ENCODE measurements around the gene CCL4. TPM values are rescaled to one million over a fixed set of nuclear protein-coding genes. Genes with fewer than 3 reads are reported as not detected.

CCL4 gene
- total RNA-seq, 2 donors from 2014 or later, result 26.1 to 73.9 TPM

- Mint-ChIP-seq H3K9me3 (no peaks in the 10 kb centered on the region), H3K27ac (no peak overlapping the region), H3K4me3 (no peak overlapping the region), H3K4me1 (no peaks in the 10 kb centered on the region), H3K36me3 (ENCODE audit: low read depth) (no peaks in the 10 kb centered on the region), H3K27me3 (peaks cover 49% of the 10 kb centered on the region)
- no peak for ATAC-seq (replicated peaks)
These were observed 28.8 kb downstream of the CCL4 start for GRCh38 chr17:36132421-36132831.

- no peak for ATAC-seq (replicated peaks)
- Mint-ChIP-seq H3K4me1 (no peaks in the 10 kb centered on the region), H3K4me3 (no peak overlapping the region), H3K27me3 (peaks cover 45% of the 10 kb centered on the region), H3K36me3 (ENCODE audit: low read depth) (no peaks in the 10 kb centered on the region), H3K9me3 (no peaks in the 10 kb centered on the region), H3K27ac (no peak overlapping the region)
These were observed 30.1 kb downstream of the CCL4 start for GRCh38 chr17:36133602-36134236.

- Mint-ChIP-seq H3K27ac (no peak overlapping the region), H3K27me3 (peaks cover 29% of the 10 kb centered on the region), H3K36me3 (ENCODE audit: low read depth) (no peaks in the 10 kb centered on the region), H3K4me1 (no peaks in the 10 kb centered on the region), H3K4me3 (no peak overlapping the region), H3K9me3 (no peaks in the 10 kb centered on the region)
- ATAC-seq (replicated peaks), result no peak
These were observed 31.8 kb downstream of the CCL4 start for GRCh38 chr17:36135465-36135864.

GRCh38 chr17:36136036-36136435, 32.4 kb downstream of the CCL4 start:
- H3K9me3 Mint-ChIP-seq, result no peaks in the 10 kb centered on the region
- ATAC-seq (replicated peaks), result no peak
- peaks cover 29% of the 10 kb centered on the region for H3K27me3 Mint-ChIP-seq
- H3K4me1 Mint-ChIP-seq, result no peaks in the 10 kb centered on the region
- no peak overlapping the region for H3K27ac Mint-ChIP-seq
- H3K4me3 Mint-ChIP-seq, result no peak overlapping the region
- no peaks in the 10 kb centered on the region for H3K36me3 Mint-ChIP-seq (ENCODE audit: low read depth)

- no peaks in the 10 kb centered on the region for H3K9me3 Mint-ChIP-seq
- no peaks in the 10 kb centered on the region for H3K36me3 Mint-ChIP-seq (ENCODE audit: low read depth)
- no peak overlapping the region for H3K4me3 Mint-ChIP-seq
- H3K27ac Mint-ChIP-seq, result no peak overlapping the region
- peaks cover 29% of the 10 kb centered on the region for H3K27me3 Mint-ChIP-seq
- no peak for ATAC-seq (replicated peaks)
- H3K4me1 Mint-ChIP-seq, result no peaks in the 10 kb centered on the region
These were observed 32.8 kb downstream of the CCL4 start for GRCh38 chr17:36136439-36136838.

- no peaks in the 10 kb centered on the region for H3K4me1 Mint-ChIP-seq
- no peak overlapping the region for H3K4me3 Mint-ChIP-seq
- no peak for ATAC-seq (replicated peaks)
- H3K27ac Mint-ChIP-seq, result no peak overlapping the region
- peaks cover 6% of the 10 kb centered on the region for H3K27me3 Mint-ChIP-seq
- H3K9me3 Mint-ChIP-seq, result no peaks in the 10 kb centered on the region
- H3K36me3 Mint-ChIP-seq (ENCODE audit: low read depth), result no peaks in the 10 kb centered on the region
These were observed 38.6 kb downstream of the CCL4 start for GRCh38 chr17:36142235-36142634.

- Mint-ChIP-seq H3K9me3 (no peaks in the 10 kb centered on the region), H3K4me1 (no peaks in the 10 kb centered on the region), H3K4me3 (no peak overlapping the region), H3K27ac (no peak overlapping the region), H3K27me3 (peaks cover 4% of the 10 kb centered on the region), H3K36me3 (ENCODE audit: low read depth) (no peaks in the 10 kb centered on the region)
- no peak for ATAC-seq (replicated peaks)
These were observed 39.2 kb downstream of the CCL4 start for GRCh38 chr17:36142806-36143205.

GRCh38 chr17:36144014-36144413, 40.4 kb downstream of the CCL4 start:
- H3K4me3 Mint-ChIP-seq, result no peak overlapping the region
- H3K4me1 Mint-ChIP-seq, result peaks cover 4% of the 10 kb centered on the region
- H3K36me3 Mint-ChIP-seq (ENCODE audit: low read depth), result no peaks in the 10 kb centered on the region
- no peak for ATAC-seq (replicated peaks)
- H3K9me3 Mint-ChIP-seq, result no peaks in the 10 kb centered on the region
- H3K27ac Mint-ChIP-seq, result no peak overlapping the region
- peaks cover 3% of the 10 kb centered on the region for H3K27me3 Mint-ChIP-seq

- Mint-ChIP-seq H3K27ac (no peak overlapping the region), H3K27me3 (peaks cover 9% of the 10 kb centered on the region), H3K4me1 (peaks cover 5% of the 10 kb centered on the region), H3K4me3 (no peak overlapping the region), H3K36me3 (ENCODE audit: low read depth) (no peaks in the 10 kb centered on the region), H3K9me3 (no peaks in the 10 kb centered on the region)
- ATAC-seq (replicated peaks), result no peak
These were observed 41.5 kb downstream of the CCL4 start for GRCh38 chr17:36144981-36145729.

GRCh38 chr17:36147601-36148000, 44.0 kb downstream of the CCL4 start:
- peaks cover 5% of the 10 kb centered on the region for H3K4me1 Mint-ChIP-seq
- ATAC-seq (replicated peaks), result no peak
- peaks cover 17% of the 10 kb centered on the region for H3K27me3 Mint-ChIP-seq
- H3K27ac Mint-ChIP-seq, result no peak overlapping the region
- H3K36me3 Mint-ChIP-seq (ENCODE audit: low read depth), result no peaks in the 10 kb centered on the region
- no peak overlapping the region for H3K4me3 Mint-ChIP-seq
- no peaks in the 10 kb centered on the region for H3K9me3 Mint-ChIP-seq

- no peak overlapping the region for H3K4me3 Mint-ChIP-seq
- H3K4me1 Mint-ChIP-seq, result peaks cover 5% of the 10 kb centered on the region
- H3K36me3 Mint-ChIP-seq (ENCODE audit: low read depth), result no peaks in the 10 kb centered on the region
- H3K9me3 Mint-ChIP-seq, result no peaks in the 10 kb centered on the region
- ATAC-seq (replicated peaks), result peak; percentile 86
- H3K27ac Mint-ChIP-seq, result no peak overlapping the region
- H3K27me3 Mint-ChIP-seq, result peaks cover 27% of the 10 kb centered on the region
These were observed 45.1 kb downstream of the CCL4 start for GRCh38 chr17:36148559-36149295.

- Mint-ChIP-seq H3K9me3 (no peaks in the 10 kb centered on the region), H3K4me3 (no peak overlapping the region), H3K27me3 (peaks cover 32% of the 10 kb centered on the region), H3K4me1 (peaks cover 5% of the 10 kb centered on the region), H3K27ac (no peak overlapping the region), H3K36me3 (ENCODE audit: low read depth) (no peaks in the 10 kb centered on the region)
- ATAC-seq (replicated peaks), result peak; percentile 37
These were observed 45.7 kb downstream of the CCL4 start for GRCh38 chr17:36149296-36149820.

- no peak overlapping the region for H3K4me3 Mint-ChIP-seq
- H3K27ac Mint-ChIP-seq, result no peak overlapping the region
- H3K9me3 Mint-ChIP-seq, result no peaks in the 10 kb centered on the region
- H3K36me3 Mint-ChIP-seq (ENCODE audit: low read depth), result no peaks in the 10 kb centered on the region
- H3K4me1 Mint-ChIP-seq, result peaks cover 5% of the 10 kb centered on the region
- H3K27me3 Mint-ChIP-seq, result peaks cover 36% of the 10 kb centered on the region
- ATAC-seq (replicated peaks), result no peak
These were observed 48.4 kb downstream of the CCL4 start for GRCh38 chr17:36151891-36152638.

GRCh38 chr17:36152639-36153120, 49.1 kb downstream of the CCL4 start:
- ATAC-seq (replicated peaks), result no peak
- Mint-ChIP-seq H3K4me3 (no peak overlapping the region), H3K27me3 (peaks cover 36% of the 10 kb centered on the region), H3K36me3 (ENCODE audit: low read depth) (no peaks in the 10 kb centered on the region), H3K4me1 (peaks cover 5% of the 10 kb centered on the region), H3K27ac (no peak overlapping the region), H3K9me3 (no peaks in the 10 kb centered on the region)
